ENCODE data around the gene SOX18.
"Not testable (repeated sequence)": the region's sequence is repeated elsewhere in the genome, so short reads cannot be mapped to it uniquely, and the experiment has no call there.

The SOX18 gene

DNA sequence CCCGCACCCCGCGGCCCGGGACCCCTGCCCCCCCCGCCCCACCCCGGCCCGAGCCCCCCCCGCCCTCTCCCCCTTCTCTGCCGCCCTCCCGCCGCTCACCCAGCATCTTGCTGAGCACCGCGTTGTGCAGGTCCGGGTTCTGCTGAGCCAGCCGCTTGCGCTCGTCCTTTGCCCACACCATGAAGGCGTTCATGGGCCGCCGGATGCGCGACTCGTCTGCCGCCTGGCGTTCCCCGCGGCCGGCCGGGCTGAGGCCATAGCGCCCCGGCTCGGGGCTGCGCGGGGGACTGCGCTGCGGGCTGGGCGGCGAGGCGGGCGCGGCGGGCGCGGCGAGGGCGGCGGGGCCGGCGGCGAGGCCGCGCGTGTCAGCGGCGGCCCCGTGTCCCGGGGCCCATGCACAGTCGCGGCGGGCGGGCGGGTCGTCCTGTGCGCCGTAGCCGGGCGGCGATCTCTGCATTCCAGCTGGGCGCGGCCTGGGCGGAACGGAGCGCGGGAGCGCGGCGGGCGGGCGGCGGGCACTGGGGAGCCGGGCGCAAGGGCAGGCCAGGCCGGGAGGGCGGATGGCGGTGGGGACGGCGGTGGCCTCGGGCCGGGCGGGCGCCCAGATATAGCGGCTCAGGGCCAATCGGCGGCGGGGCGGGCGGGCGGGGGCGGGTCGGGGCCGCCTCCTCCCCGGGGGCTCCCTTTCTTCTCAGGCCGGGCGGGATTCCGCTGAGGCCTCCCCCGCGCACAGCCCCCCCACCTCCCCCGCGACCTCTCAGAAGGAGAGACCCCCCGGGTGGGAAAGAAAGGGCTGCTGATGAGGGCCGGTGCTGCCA is at the start of gene SOX18:
Gene SOX18, minus strand, starts transcription at position 580 of the 818 bp plus-strand sequence. Its CDS starts 123 bp downstream, at position 457.
- no peak for DNase-seq (ENCODE audit: low read depth)

DNA sequence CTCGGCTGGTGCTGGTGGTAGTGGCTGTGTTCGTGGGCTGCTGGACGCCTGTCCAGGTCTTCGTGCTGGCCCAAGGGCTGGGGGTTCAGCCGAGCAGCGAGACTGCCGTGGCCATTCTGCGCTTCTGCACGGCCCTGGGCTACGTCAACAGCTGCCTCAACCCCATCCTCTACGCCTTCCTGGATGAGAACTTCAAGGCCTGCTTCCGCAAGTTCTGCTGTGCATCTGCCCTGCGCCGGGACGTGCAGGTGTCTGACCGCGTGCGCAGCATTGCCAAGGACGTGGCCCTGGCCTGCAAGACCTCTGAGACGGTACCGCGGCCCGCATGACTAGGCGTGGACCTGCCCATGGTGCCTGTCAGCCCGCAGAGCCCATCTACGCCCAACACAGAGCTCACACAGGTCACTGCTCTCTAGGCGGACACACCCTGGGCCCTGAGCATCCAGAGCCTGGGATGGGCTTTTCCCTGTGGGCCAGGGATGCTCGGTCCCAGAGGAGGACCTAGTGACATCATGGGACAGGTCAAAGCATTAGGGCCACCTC is 49.1 kb upstream of the SOX18 start:
- DNase-seq (ENCODE audit: low read depth): no peak

DNA sequence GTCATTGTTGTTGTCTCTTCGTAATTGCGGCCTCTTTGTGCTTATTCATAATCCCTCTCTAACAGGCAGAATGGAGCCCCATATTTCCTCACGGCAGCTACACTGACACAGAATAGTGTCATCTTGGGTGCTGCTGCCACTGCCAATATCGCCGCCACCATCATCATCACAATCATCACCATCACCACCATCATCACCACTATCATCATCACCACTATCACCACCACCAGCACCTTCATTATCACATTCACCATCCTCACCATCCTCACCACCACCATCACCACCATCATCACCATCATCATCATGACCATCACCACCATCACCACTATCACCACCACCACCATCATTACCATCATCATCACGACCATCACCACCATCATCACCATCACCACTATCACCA is 47.1 kb upstream of the SOX18 start:
- no peak for DNase-seq (ENCODE audit: low read depth)

GRCh38 chr20:64095927-64096326 is 46.5 kb upstream of the SOX18 start:
- no peak for DNase-seq (ENCODE audit: low read depth)

DNA sequence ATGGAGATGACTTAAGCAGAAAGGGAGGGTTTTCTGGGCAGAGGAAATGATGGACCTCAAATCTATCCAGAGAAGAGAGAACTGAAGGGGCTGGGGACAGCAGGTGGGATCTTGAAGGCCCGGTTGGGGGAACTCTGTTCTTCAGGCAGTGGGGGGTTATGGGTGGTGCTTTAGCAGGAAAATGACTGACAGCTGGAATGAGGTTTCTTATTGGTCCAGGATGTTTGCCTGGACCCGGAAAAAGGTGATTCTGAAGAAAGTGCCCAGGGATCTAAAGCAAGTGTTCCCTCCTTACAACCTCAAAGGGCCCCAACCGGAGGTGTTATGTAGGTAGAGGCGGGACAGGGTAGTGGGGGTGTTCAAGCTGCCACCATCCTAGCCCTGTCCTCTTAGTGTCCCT is 46.0 kb upstream of the SOX18 start:
- DNase-seq (ENCODE audit: low read depth): no peak

DNA sequence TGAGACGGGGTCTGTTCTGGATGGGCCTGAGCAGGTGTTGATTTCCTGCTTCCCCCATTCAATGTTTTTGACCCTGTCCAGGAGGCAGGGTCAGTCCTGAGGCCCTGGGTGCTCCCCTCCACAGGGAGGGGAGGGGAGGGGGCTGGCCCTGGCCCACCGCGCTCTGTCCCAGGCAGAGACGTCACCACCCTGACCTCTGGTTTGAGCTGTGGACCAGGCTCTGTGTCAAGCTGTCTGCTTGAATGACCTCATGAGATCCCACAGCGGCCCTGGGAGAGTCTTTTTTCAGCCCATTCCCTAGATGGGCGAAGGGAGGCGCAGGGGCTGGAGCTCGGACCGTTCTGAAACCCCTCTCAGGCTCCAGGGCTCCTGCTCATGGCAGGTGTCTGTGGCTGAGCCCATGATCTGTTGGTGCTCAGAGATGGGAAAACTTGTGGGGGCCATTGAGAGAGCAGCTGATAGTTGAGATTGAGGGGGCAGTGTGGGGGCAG is 43.6 kb upstream of the SOX18 start:
- DNase-seq (ENCODE audit: low read depth): no peak

DNA sequence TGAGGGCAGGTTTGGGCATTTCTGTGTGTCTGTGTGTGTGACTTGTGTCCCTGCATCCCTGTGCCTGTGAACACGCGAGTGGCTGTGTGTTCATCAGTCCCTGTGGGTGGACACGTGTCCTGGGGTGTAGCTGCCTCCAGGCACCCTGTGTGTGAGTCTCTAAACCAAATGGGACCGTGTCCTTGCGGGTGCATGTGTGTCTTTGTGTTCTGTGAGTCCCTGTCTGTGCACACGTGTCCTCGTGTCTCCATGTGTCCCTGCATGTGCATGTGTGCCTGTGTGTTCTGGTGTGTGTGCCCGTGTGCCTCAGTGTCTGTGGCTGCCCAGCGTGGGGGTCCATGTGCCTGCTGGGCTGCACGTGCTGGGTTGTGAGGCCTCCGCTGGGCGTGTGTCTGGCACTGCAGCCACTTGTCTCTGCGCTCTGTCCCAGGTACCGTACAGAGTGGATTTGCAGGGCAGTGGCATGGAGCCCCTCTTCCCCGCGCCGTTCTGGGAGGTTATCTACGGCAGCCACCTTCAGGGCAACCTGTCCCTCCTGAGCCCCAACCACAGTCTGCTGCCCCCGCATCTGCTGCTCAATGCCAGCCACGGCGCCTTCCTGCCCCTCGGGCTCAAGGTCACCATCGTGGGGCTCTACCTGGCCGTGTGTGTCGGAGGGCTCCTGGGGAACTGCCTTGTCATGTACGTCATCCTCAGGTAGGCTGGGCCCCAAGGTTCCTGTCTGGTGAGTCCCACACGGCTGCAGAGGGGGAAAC is 43.0 kb upstream of the SOX18 start:
- no peak for DNase-seq (ENCODE audit: low read depth)

GRCh38 chr20:64091770-64092169 is 42.3 kb upstream of the SOX18 start:
- DNase-seq (ENCODE audit: low read depth): no peak

- no peak for DNase-seq (ENCODE audit: low read depth)
Observed at GRCh38 chr20:64091340-64091739, 41.9 kb upstream of the SOX18 start.

DNA sequence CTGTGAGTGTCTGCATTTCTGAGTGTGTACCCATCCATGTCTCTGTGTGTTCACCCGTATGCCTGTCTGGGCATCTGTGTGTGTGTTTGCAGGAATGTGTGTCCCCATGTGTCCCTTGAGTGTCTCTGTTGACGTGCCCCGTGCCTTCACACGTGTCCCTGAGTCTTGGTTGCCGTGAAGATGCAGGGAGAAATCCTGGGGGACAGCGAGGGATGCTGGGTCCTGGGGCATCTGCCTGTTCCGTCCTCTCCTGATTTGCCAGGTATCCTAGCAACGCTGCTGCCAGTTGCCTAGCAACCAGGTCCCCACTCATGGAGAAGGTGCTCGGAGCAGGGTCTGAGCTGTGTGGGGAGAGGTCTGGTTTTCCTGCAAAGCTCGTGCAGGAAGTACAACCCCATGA is 40.7 kb upstream of the SOX18 start:
- DNase-seq (ENCODE audit: low read depth): no peak

- not testable (repeated sequence) for DNase-seq (ENCODE audit: low read depth)
Observed at GRCh38 chr20:64088586-64088985, 39.1 kb upstream of the SOX18 start.

- DNase-seq (ENCODE audit: low read depth): not testable (repeated sequence)
Observed at GRCh38 chr20:64087226-64087825, 37.9 kb upstream of the SOX18 start.

DNA sequence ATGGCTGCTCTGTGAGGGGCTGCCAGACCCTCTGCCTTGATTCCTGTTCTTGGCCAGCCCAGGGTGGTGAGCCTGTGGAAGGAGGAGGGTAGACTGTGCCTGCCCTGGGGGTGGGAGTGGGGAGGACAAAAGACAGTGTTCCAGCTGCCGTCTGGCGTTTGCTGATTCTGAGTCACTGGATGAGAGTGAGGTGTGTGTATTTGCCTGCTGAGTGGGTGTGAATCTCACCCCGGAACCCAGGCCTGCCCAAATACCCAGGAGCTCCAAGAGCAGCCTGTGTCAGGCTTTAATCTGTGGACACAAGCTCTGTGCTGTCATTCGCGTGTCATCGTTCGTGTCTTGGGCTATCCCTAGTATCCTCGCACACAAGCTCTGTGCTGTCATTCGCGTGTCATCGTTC is 37.4 kb upstream of the SOX18 start:
- DNase-seq (ENCODE audit: low read depth): no peak

DNA sequence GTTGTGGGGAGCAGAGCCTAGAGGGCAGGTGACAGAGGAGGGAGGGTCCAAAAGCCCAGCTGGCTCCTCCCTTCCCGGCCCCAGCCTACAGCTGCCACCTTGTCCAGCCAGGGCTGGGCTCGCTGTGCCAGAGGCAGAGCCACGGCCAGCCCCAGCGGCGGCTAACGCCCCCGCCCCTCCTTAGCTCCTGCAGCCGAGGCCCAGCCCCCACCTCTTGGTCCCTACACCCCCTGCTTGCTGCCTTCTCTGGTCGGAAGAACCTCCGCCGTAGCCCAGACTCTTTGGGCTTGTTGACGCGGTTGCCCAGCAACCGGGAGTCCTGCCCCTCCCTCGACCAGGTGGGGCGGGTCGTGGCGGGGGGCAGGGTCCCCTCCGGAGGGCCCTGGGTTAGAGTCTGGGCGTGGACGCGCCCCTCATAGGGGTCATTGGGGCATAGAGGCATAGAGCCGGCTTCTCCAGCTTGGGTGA is 35.3 kb upstream of the SOX18 start:
- DNase-seq (ENCODE audit: low read depth): no peak

- no peak for DNase-seq (ENCODE audit: low read depth)
Observed at GRCh38 chr20:64083804-64084684, 34.6 kb upstream of the SOX18 start, which contains the start of gene LKAAEAR1. LKAAEAR1 (minus strand) TSS chr20:64084398; CDS start chr20:64084219, 179 bp downstream.

- DNase-seq (ENCODE audit: low read depth): peak; percentile 54
Observed at GRCh38 chr20:64083378-64083803, 34.0 kb upstream of the SOX18 start.

DNA sequence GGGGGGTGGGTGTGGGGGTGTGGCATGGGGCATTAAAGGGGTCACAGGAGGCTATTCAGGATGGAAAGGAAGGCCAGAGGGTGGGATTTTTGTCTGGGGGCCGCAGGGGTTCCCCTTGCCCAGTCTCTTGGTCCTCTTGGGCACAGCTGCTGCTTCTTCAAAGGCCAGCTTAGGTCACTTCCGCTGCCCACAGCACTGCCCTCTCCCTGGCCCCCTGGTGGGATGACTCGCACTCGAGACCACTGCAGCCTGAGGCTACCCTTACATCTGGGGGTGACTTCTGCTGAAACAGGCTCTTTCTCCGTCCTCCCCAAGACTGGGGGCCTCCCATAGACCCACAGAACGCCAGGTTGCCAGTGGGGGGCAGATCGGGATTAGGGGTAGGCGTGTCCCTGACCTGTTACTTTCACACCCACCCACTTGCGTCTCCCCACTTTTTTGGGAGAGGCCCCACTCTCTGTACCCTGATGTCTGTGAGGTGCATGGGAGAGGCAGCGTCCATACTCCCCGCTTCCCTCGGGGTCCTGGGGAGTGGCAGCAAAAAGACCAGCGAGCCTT is 33.5 kb upstream of the SOX18 start:
- DNase-seq (ENCODE audit: low read depth): no peak

DNA sequence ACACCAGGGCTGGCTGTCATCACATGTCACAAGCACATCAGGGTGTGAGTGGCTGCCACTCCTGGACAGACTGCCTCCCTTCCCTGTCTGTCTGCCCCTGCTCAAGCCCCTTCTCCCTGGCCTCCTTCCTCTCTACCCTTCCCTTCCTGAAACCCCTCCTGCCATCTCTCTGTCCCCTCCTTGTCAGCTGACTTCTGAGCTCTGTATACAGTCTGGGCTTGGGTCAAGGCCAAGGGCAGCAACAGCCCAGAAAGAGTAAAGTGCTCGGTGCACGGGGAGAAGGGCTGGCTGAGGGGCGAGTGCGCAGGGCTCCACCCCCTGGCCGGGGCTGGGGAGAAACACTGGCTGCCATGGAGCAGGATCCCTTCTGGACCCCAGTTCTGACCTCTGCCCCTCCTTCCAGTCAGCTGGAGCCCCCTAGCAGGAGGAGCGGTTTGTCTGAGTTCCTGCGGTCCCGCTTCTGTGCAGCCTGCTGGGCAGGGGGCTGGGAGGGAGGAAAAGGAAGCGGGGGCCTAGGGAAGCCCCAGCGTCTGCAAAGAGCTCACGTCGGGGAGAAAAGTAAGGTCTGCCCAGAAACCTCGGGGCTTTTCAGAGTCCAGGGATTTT is 32.8 kb upstream of the SOX18 start:
- no peak for DNase-seq (ENCODE audit: low read depth)

DNA sequence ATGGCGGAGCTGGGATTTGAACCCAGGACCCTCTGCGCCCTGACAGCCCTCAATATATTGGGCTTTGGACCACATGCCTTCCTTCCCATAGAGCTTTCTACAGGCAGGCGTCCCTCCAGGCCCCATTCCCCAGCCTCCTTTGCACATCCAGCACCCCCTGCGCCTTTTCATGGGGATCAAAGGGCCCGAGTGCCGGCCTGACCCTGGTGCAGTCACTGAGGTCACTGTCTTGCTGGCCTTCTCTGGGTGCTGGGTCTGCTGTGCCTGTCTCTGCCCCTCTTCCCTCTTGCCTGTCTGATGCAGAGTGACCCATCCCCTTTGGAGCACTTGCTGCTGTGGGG is 32.2 kb upstream of the SOX18 start:
- DNase-seq (ENCODE audit: low read depth): no peak

DNA sequence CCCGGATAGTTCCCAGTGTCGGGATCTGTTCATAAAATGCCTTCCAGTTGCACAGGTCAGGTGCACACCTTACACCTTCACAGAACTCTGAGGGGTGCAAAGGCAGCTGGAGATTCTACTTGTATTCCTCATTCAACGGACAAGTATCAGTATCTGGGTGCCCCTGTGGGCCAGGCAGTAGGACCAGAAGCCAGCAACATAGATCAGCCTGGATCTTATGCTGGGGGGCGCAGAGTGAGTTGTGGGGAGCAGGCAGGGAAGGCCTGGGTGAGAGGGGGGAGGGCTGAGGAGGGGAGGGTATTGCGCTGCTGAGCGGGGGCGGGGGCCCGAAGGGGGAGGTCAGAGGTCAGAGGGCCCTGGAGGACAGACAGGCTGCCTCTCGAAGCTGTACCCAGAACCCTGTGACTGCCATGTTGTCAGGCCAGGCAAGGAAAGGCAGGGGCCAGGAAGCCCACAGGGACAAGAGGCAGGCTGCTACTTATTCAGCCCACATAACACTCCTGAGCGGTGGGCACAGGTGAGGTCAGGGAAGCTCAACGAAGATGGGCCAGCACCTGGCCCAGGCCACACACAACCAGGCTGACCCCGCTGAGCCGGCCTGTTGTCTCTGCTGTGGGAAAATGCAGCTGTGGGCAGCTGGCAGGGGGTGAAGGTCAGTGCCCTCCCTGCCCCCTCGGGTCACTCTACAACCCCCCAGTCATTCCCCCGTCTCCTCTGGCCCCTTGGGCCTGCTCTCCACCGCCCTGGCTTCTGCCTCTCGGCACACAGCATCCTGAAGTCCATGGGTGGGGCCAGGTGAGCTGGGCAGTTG is 31.6 kb upstream of the SOX18 start:
- DNase-seq (ENCODE audit: low read depth): no peak
